ENCODE measurements around the gene DNAL1.
A peak's percentile ranks its signal among the peaks of the same experiment; 100 is the strongest.

Gene DNAL1

DNA sequence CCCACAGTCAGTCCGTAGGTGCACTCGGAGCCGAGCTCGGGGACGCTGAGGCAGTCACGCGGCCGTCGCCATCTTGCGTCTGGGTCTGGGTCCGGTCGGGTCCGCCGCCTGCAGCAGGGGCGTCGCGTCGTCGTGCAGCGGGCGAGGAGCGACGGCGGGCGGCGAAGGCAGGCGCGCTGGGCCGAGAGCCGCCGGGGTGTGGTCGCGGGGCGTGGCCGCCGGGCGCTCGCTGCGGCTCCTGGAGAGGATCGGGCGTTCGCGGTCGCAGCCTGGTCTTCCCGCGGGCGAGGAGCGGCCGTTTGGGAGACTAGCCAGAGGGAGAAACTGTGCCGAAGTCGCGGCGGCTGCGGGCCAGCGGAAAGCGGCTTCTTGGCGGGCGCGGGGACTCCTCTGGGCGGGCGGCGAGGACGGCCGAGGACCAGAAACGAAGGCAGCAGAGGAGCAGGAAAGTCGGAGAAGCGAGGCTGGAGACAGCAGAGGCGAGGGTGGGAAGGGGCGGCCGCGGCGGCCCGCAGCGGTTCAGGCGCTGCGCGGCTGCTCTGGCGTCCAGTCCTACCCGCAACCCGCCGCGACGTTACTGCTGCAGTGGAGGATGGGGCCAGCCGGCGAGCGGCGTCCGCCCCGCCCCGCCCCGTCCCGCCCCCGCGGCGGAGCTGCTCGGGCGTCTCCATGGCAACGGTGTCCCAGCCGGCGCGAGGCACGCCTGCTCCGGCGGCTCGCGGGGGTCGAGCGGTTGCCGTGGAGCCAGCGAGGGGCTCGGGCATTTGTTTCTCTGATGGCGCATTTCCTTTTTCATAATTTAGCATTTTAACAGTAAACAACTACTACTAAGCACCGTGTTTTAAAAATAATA is 69.2 kb downstream of the DNAL1 start, which contains the start of gene PNMA1:
Gene PNMA1, minus strand, starts transcription at position 582 of the 853 bp plus-strand sequence. CDS start 745 bp downstream, outside the sequence.
- TF ChIP-seq, protein P1, sequence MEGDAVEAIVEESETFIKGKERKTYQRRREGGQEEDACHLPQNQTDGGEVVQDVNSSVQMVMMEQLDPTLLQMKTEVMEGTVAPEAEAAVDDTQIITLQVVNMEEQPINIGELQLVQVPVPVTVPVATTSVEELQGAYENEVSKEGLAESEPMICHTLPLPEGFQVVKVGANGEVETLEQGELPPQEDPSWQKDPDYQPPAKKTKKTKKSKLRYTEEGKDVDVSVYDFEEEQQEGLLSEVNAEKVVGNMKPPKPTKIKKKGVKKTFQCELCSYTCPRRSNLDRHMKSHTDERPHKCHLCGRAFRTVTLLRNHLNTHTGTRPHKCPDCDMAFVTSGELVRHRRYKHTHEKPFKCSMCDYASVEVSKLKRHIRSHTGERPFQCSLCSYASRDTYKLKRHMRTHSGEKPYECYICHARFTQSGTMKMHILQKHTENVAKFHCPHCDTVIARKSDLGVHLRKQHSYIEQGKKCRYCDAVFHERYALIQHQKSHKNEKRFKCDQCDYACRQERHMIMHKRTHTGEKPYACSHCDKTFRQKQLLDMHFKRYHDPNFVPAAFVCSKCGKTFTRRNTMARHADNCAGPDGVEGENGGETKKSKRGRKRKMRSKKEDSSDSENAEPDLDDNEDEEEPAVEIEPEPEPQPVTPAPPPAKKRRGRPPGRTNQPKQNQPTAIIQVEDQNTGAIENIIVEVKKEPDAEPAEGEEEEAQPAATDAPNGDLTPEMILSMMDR (IDR thresholded peaks at IDR 0.05) = no peak
- Histone ChIP-seq H3K4me3 (peak within 1 kb of the TSS; percentile 78), H3K27ac (peak within 1 kb of the TSS; percentile 92 to 94)
- peak; percentile 89 for DNase-seq (ENCODE audit: low spot score)

DNA sequence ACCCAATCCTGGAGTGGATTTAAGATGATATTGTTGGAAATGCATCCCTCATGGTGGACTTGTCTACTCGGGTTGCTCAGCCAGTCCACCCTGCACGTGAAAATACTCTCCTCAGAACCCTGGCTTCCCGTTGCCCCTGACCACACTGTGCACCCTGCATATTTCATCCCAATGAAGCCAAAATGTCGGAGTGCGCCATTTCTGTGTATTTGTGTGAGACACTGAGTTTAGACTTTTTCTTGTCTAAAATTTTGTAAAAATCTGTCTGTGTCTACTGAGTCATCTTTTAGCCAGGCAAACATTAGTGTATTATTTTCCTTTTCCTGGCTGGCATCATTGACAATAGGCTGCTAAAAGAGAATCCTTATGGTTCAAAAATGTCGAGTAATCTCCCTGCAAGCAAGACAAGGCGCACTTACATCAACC is 69.9 kb downstream of the DNAL1 start:
- Histone ChIP-seq H3K27ac (peak overlapping the region; percentile 92 to 94), H3K4me3 (peak overlapping the region; percentile 78)
- TF ChIP-seq, protein P1 (IDR thresholded peaks at IDR 0.05) = no peak
- DNase-seq (ENCODE audit: low spot score) = no peak

DNA sequence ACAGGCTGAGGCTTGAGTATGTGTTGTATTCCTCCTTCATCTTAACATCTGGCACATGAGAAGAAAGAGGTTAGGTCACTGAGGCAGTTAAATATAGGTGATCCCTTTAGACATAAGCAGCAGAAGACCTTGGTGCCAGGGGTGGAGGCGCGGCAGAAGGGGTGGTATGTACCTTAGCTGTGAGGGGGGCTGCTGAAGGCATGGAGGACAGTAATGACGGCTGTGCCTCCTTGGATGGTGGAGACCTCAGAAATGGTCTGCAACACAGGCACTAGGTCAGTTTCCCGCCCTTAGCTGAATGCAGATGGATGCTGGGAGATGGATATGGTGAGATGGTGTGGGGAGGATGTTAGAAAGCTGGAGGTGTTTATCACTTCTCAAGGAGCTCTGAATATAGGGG is 70.9 kb downstream of the DNAL1 start:
- Histone ChIP-seq H3K4me3 (no peak overlapping the region), H3K27ac (no peak overlapping the region)
- DNase-seq (ENCODE audit: low spot score) = no peak
- TF ChIP-seq, protein P1 (IDR thresholded peaks at IDR 0.05) = no peak

DNA sequence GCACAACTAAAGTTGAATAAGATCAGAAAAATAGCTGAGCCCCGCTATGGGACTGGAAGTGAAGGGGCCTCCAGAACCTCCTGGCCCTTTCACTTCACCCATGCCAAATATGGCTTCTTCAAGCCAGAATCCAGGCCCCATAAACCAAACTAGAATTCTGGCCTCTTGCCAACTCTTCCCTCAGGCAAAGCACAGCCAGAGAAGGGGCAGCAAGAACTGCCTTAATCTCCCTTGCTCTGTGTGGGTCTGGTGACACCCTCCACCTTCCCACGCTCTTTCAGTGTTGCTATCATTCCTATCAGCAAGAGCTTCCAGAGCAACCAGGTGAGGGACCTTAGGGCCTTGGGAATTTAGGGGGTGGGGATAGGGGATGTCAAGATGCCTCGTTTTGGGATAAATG is 72.5 kb downstream of the DNAL1 start:
- Histone ChIP-seq H3K4me3 (no peak overlapping the region), H3K27ac (peak overlapping the region; percentile 29 to 77)
- DNase-seq (ENCODE audit: low spot score) = no peak
- TF ChIP-seq, protein P1 (IDR thresholded peaks at IDR 0.05) = no peak

- H3K4me3 ChIP-seq = peak overlapping the region; percentile 11
- TF ChIP-seq, protein P1 (IDR thresholded peaks at IDR 0.05) = no peak
- peak overlapping the region; percentile 29 to 77 for H3K27ac ChIP-seq
- DNase-seq (ENCODE audit: low spot score) = peak; percentile 82
Observed at GRCh38 chr14:73717711-73718417, 73.1 kb downstream of the DNAL1 start.

DNA sequence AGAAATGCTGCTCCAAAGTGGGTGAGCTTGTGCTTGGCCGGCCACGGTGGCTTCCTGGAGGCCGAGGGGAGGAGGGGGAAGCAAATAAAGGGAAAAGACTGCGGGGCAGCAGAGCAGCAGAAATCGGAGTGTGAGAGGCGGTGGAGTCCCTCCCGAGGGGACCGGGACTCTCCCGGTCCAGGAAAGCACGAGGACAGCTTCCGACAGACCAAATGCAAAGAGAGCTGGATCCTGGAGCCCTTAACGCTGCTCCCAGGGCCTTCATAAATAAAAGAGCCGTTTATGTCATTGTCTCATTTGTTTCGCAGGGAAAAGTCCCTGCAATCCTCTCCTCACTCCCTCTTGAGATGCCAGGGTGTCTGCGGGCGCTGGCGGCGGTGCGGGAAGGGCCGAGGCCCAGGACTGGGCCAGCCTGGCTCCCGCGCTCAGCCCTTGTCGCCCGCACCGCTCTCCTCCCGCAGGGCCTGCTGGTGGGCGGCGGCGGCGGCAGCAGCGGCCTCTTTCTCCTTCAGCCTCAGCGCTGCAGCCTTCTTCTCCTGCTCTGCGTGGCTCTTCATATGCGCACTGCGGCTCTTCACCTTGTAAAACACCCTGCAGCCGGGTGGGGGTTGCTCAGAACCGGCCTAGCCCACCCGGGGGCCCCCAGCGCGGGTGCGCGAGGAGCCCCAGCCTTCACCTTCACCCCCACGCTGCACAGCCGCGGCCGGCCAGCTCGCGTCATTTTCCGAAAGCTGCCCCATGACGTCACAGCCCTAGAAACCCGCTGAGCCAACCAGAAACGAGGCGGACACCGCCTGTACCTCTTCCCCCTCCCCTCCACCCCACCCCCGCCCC is 73.8 kb downstream of the DNAL1 start:
- H3K4me3 ChIP-seq = peak overlapping the region; percentile 11
- H3K27ac ChIP-seq = peak overlapping the region; percentile 8 to 77
- TF ChIP-seq, protein P1 (IDR thresholded peaks at IDR 0.05) = no peak
- DNase-seq (ENCODE audit: low spot score) = no peak

All from coronary artery (tissue), 2 donors.